ENCODE measurements around the gene MOCS1.

The MOCS1 gene

DNA sequence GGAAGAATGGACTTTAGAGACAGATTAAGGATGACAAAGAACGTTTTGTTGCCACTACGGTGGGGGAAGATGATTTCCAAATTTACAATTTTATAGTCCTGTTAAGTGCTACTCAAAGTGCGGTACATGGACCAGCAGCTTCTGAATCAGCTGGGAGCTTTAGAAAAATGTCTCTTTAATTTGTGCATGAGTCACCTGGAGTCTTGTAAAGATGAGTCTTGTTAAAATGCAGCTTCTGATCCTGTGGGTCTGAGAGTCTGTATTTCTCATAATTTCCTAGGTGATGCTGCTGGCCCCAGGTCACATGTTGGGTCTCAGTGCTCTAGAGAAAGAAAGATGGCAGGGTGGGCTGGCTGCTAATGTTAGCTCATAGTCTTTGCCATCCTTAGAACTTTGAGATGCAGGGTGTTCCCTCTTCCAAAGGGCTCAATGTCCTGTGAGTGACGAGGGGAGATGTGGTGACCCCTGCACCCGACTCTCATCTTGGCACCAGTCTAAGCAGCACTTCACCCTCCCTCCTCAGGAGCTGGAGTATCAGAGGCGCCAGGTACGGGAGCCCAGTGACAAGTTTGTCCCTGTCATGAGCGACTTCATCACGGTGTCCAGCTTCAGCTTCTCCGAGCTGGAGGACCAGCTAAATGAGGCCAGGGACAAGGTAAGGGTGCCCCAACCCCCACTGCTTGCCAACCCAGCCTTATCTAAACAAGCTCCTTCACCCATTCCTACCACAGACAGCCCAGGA is 34.5 kb downstream of the MOCS1 start:
- DNase-seq, result no peak

DNA sequence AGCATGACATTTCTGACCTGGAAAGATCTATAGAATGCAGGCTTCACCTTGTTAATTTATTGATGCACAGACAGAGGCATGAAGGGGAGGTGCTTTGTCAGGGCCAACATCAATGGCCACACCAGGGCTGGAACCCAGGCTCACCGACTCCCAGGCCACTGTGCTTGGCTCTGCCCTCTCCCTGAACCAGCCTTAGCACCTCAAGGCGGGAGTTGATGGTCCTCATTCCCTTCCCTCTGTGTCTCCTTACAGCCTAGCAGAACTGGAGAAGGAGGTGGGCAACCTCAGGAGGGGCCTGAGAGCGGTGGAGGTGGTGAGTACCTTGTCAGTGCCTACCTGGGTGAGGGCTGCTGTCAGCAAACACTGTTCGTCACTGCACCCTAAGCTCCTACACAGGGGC is 35.6 kb downstream of the MOCS1 start:
- DNase-seq, result no peak

DNA sequence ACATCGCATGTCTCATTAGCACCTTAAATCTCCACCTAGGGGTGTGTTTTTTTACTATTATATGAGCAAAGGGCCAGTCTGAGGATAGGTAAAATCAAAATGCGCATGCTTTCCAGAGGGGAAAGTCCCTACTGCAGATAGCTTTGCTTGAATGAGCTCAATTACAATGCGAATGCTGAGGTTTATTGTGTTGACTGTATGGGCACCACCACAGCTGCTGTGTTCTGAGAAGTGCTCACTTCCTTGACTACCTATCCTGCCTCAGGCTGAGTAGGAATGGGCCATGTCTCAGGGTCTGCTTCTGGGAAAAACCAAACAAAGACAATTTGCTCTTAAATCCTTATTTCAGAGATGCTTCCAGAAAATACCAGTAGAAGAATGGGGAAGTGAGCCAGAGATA is 36.6 kb downstream of the MOCS1 start:
- no peak for DNase-seq

- DNase-seq, result no peak
Observed at GRCh38 chr6:39896701-39897100, 37.6 kb downstream of the MOCS1 start.

GRCh38 chr6:39893286-39893685 is 41.0 kb downstream of the MOCS1 start:
- DNase-seq, result no peak

- no peak for DNase-seq
Observed at GRCh38 chr6:39892490-39893129, 41.7 kb downstream of the MOCS1 start.

- DNase-seq, result no peak
Observed at GRCh38 chr6:39891976-39892375, 42.3 kb downstream of the MOCS1 start.

- no peak for DNase-seq
Observed at GRCh38 chr6:39891353-39891752, 42.9 kb downstream of the MOCS1 start.

- no peak for DNase-seq
Observed at GRCh38 chr6:39889229-39889628, 45.0 kb downstream of the MOCS1 start.

DNA sequence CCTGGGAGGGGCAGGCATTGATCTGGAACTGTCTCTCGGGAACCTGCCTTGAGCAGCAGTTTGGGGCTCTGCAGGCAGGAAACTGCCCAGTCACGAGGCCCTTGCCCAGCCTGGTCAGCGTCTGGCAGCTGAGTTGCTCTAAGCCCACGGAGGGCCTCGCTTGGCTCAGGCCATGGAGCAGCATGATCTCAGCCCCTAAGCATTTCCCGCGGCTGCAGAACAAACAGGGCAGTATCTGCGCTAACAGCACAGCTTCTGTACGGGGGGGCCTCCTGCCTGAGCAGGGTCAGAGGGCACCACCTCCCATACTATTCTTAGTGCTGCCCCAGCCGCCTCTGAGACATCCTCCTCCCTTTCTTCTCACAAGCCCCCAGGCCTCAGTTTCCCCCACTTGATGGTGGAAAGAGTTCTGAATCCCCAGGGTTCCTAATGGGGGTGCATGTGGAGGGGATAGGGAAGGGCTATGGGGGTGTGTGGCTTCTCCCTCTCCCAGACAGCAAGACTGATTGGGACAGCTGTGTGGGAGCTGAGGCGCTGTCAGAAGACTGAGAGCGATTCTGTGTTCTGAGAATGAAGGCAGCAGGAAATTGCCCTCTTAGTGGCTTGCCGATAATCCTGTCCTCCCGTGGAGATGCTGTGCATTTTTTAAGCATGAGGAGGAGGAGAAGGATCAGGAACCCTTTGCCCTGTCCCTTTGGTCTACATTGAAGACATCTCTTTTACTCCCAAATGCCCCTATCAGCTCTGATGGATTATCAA is 46.4 kb downstream of the MOCS1 start:
- no peak for DNase-seq

DNA sequence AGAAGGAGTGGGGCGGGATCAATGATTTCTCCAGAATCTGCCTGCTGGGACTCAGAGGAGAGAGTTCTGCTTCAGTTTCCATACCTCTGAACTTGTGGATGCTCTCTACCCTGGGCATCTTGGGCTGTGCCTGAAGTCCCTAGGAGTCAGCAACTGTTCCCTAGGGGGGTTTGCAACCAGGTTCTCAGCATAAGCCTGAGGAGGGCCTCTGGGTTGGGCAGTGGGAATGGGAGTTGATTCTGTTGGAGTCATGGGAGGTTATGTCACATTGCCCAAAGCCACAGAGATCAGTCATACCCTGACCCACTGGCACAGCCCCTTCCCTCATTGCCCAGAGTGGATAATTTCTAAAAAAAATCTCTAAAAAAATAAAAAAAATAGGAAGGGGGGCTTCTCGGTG is 47.4 kb downstream of the MOCS1 start:
- no peak for DNase-seq

GRCh38 chr6:39885691-39886090 is 48.6 kb downstream of the MOCS1 start:
- no peak for DNase-seq

GRCh38 chr6:39884696-39885095 is 49.6 kb downstream of the MOCS1 start:
- no peak for DNase-seq

DNA sequence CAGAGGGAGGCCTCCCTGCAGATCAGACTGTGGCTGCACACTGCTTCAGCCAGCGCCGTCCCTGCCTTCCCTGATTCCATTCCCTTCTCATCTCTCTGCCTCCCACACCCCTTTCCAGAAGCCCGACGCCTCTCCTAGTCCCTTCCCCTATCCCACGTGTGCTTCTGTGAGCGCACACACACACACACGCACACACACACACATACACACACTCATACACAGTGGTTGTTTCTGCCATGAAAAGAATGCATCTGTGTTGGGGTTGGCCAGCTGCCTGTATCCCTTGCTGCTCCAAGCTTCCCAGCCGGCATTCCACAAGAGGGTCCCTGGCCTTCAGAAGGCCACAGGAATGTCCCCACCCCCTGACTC is 51.7 kb downstream of the MOCS1 start:
- no peak for DNase-seq

- no peak for DNase-seq
Observed at GRCh38 chr6:39881851-39882530, 52.3 kb downstream of the MOCS1 start.

- no peak for DNase-seq
Observed at GRCh38 chr6:39880594-39880993, 53.7 kb downstream of the MOCS1 start.

- no peak for DNase-seq
Observed at GRCh38 chr6:39879535-39879934, 54.7 kb downstream of the MOCS1 start.

DNA sequence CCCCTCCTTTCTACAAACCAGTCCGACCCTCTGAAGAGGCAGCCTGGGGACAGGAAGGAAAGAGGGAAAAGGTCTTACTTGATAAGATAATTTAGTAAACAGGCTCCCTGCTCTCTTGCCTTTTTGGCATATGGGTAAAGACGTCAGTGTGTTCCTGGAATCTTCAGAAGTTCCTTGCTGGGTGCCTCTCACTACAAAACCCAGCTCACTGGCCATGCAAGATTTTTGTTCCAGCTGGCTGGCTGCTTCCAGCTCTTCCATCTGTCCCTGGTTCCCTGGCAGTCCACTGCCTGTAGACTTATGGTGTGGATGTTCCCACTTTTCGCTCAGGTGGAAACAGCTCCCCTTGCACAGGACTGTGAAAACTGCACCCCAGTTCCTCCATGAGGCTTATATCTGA is 57.4 kb downstream of the MOCS1 start:
- DNase-seq, result no peak

DNA sequence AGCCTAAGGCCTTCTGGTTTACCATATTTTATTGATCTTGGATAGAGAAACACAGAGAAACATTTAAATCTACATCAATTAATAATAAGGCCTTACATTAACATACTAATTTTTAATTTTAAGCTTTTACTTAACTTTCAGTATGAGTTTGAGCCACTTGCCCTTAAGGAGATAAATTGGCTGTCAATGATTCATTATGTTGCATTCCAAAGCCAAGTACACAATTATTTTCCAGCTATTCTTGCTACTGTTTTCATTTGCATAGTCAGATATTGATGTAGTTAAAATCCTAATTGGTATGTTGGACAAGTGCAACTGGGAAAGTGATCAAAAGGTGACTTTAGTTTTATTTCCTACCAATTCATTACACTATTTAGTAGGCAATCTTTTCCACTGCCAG is 58.2 kb downstream of the MOCS1 start:
- no peak for DNase-seq

- no peak for DNase-seq
Observed at GRCh38 chr6:39873439-39873838, 60.8 kb downstream of the MOCS1 start.

GRCh38 chr6:39870950-39871349 is 63.3 kb downstream of the MOCS1 start:
- DNase-seq, result no peak

DNA sequence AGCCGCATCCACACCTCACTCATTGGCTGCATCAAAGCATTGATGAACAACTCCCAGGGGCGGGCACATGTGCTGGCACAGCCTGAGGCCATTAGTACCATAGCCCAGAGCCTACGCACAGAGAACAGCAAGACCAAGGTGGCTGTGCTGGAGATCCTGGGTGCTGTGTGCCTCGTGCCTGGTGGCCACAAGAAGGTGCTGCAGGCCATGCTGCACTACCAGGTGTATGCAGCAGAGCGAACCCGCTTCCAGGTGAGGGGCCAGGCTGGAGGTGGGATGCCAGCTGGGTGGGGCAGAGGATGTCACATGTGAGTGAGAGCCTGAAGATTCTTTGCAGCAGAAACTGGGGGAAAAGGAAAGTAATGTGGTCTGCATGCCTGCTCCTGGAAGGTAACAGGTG is 66.7 kb downstream of the MOCS1 start:
- no peak for DNase-seq

Data from T-helper 1 cell (primary cell).